HepG2 (cell line): ENCODE results near the gene ACSL5. TPM values are rescaled to one million over a fixed set of nuclear protein-coding genes. Genes with fewer than 3 reads are reported as not detected.
A peak's percentile ranks its signal among the peaks of the same experiment; 100 is the strongest.

Experiments used
- BCL6 ChIP-seq: IDR thresholded peaks from 2 replicates; pipeline ENCODE4 v1.6.1; 2016; ENCODE audit warnings: missing genetic modification reagents, missing compliant biosample characterization
- CEBPB ChIP-seq: IDR thresholded peaks from 2 replicates; pipeline ENCODE4 v1.6.1; 2011; ENCODE audit warnings: low read depth, low read length, improper control_type of control experiment, borderline replicate concordance
- FOSL1 ChIP-seq: sonication (generic); formaldehyde crosslinking; IDR thresholded peaks from 2 replicates; pipeline ENCODE4 v1.9.0; 2021; ENCODE audit warnings: missing genetic modification reagents, borderline replicate concordance
- FOSL2 ChIP-seq: sonication (generic); formaldehyde crosslinking; IDR thresholded peaks from 2 replicates; pipeline ENCODE4 v1.4.0; 2020; ENCODE audit warnings: missing genetic modification reagents
- HDAC2 ChIP-seq: sonication (generic); formaldehyde crosslinking; IDR thresholded peaks from 2 replicates; pipeline ENCODE4 v1.4.0; 2020; ENCODE audit warnings: missing genetic modification reagents
- HMG20B ChIP-seq: conservative IDR thresholded peaks from 2 replicates; pipeline ENCODE4 v1.6.1; 2016; ENCODE audit warnings: missing genetic modification reagents, missing compliant biosample characterization
- JUND ChIP-seq: sonication (generic); formaldehyde crosslinking; IDR thresholded peaks from 2 replicates; pipeline ENCODE4 v1.8.0; 2022; ENCODE audit warnings: mild to moderate bottlenecking, missing genetic modification reagents
- MAFF ChIP-seq: IDR thresholded peaks from 2 replicates; pipeline ENCODE4 v1.6.1; 2011; ENCODE audit warnings: low read depth, low read length, improper control_type of control experiment
- MEIS2 ChIP-seq: sonication (generic); formaldehyde crosslinking; IDR thresholded peaks from 2 replicates; pipeline ENCODE4 v1.9.0; 2021; ENCODE audit warnings: mild to moderate bottlenecking, missing genetic modification reagents
- MIXL1 ChIP-seq: IDR thresholded peaks from 2 replicates; pipeline ENCODE4 v1.6.1; 2016
- NFATC3 ChIP-seq: sonication (generic); formaldehyde crosslinking; IDR thresholded peaks from 2 replicates; pipeline ENCODE4 v1.5.1; 2020; ENCODE audit warnings: mild to moderate bottlenecking, missing genetic modification reagents
- NFKB2 ChIP-seq: sonication (generic); formaldehyde crosslinking; IDR thresholded peaks from 2 replicates; pipeline ENCODE4 v1.4.0; 2020; ENCODE audit warnings: missing genetic modification reagents, borderline replicate concordance
- NFRKB ChIP-seq: fragments of 450-650 bp; IDR thresholded peaks from 2 replicates; pipeline ENCODE4 v1.6.1; 2017
- NPAS2 ChIP-seq: sonication (generic); formaldehyde crosslinking; IDR thresholded peaks from 2 replicates; pipeline ENCODE4 v1.8.0; 2022; ENCODE audit warnings: mild to moderate bottlenecking, missing genetic modification reagents, borderline replicate concordance
- PITX1 ChIP-seq: sonication (generic); formaldehyde crosslinking; IDR thresholded peaks from 2 replicates; pipeline ENCODE4 v1.5.1; 2020; ENCODE audit warnings: mild to moderate bottlenecking, missing genetic modification reagents
- SP4 ChIP-seq: sonication (generic); formaldehyde crosslinking; IDR thresholded peaks from 2 replicates; pipeline ENCODE4 v1.8.1; 2023; ENCODE audit warnings: mild to moderate bottlenecking, missing genetic modification reagents
- ZBTB42 ChIP-seq: sonication (generic); formaldehyde crosslinking; IDR thresholded peaks from 2 replicates; pipeline ENCODE4 v1.5.0; 2020; ENCODE audit warnings: mild to moderate bottlenecking, missing genetic modification reagents
- ZBTB7B ChIP-seq: sonication (generic); formaldehyde crosslinking; IDR thresholded peaks from 2 replicates; pipeline ENCODE4 v1.4.0; 2020; ENCODE audit warnings: missing genetic modification reagents
- ZFP37 ChIP-seq: sonication (generic); formaldehyde crosslinking; IDR thresholded peaks from 2 replicates; pipeline ENCODE4 v1.4.0; 2020; ENCODE audit warnings: missing genetic modification reagents, borderline replicate concordance
- ZNF253 ChIP-seq: sonication (generic); formaldehyde crosslinking; IDR thresholded peaks from 2 replicates; pipeline ENCODE4 v1.8.0; 2022; ENCODE audit warnings: mild to moderate bottlenecking, missing genetic modification reagents, borderline replicate concordance
- ZNF570 ChIP-seq: sonication (generic); formaldehyde crosslinking; IDR thresholded peaks from 2 replicates; pipeline ENCODE4 v1.4.0; 2020; ENCODE audit warnings: mild to moderate bottlenecking, missing genetic modification reagents, borderline replicate concordance
- polyA plus RNA-seq, 8 experiments: library from polyadenylated mRNA; depleted of rRNA in 3 of 8; stranded (reverse) in 7 of 8; unstranded in 1 of 8; fragments of >200 nt; fragmentation: Illumina TruSeq in 4 of 8; extraction: Trizol in 4 of 8; gene quantifications; 2 replicates each; pipeline versions ENCODE4 v1.2.1 to v1.2.3, GENCODE V29; 2011 to 2016; ENCODE audit warnings: low read depth in 4 of 8, missing spikeins in 1 of 8, mixed read lengths in 1 of 8; ENCODE audit not compliant: insufficient read depth in 1 of 8
- total RNA-seq, 5 experiments: library from RNA; depleted of rRNA; stranded (reverse); fragments of >200 nt; fragmentation: Illumina TruSeq; extraction: Trizol; gene quantifications; 2 replicates each; pipeline ENCODE4 v1.2.3, GENCODE V29; 2016; ENCODE audit warnings: low read depth in 1 of 5
- TF ChIP-seq, protein P1 (sequence below): sonication (generic); formaldehyde crosslinking; IDR thresholded peaks from 2 replicates; pipeline ENCODE4 v1.9.0; 2022; ENCODE audit warnings: low read depth, missing genetic modification reagents
- TF ChIP-seq, protein P2 (sequence below): IDR thresholded peaks from 2 replicates; pipeline ENCODE4 v1.6.1; 2016; ENCODE audit warnings: low read depth, missing genetic modification reagents, missing compliant biosample characterization
- TF ChIP-seq, protein P3 (sequence below): sonication (generic); formaldehyde crosslinking; IDR thresholded peaks from 2 replicates; pipeline ENCODE4 v1.5.1; 2020; ENCODE audit warnings: missing genetic modification reagents, mild to moderate bottlenecking, borderline replicate concordance

The ACSL5 gene
- total and polyA plus RNA-seq, 2 of the 13 experiments (the other 11 are each of a cell fraction or from before 2014, with no cell fraction given) = 56.4 to 82.5 TPM

- TF ChIP-seq, protein P1, sequence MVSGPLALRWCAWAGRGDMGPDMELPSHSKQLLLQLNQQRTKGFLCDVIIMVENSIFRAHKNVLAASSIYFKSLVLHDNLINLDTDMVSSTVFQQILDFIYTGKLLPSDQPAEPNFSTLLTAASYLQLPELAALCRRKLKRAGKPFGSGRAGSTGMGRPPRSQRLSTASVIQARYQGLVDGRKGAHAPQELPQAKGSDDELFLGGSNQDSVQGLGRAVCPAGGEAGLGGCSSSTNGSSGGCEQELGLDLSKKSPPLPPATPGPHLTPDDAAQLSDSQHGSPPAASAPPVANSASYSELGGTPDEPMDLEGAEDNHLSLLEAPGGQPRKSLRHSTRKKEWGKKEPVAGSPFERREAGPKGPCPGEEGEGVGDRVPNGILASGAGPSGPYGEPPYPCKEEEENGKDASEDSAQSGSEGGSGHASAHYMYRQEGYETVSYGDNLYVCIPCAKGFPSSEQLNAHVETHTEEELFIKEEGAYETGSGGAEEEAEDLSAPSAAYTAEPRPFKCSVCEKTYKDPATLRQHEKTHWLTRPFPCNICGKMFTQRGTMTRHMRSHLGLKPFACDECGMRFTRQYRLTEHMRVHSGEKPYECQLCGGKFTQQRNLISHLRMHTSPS = peak; percentile 81; the same call in 1 of the 2 replicates
- TF ChIP-seq, protein P2, sequence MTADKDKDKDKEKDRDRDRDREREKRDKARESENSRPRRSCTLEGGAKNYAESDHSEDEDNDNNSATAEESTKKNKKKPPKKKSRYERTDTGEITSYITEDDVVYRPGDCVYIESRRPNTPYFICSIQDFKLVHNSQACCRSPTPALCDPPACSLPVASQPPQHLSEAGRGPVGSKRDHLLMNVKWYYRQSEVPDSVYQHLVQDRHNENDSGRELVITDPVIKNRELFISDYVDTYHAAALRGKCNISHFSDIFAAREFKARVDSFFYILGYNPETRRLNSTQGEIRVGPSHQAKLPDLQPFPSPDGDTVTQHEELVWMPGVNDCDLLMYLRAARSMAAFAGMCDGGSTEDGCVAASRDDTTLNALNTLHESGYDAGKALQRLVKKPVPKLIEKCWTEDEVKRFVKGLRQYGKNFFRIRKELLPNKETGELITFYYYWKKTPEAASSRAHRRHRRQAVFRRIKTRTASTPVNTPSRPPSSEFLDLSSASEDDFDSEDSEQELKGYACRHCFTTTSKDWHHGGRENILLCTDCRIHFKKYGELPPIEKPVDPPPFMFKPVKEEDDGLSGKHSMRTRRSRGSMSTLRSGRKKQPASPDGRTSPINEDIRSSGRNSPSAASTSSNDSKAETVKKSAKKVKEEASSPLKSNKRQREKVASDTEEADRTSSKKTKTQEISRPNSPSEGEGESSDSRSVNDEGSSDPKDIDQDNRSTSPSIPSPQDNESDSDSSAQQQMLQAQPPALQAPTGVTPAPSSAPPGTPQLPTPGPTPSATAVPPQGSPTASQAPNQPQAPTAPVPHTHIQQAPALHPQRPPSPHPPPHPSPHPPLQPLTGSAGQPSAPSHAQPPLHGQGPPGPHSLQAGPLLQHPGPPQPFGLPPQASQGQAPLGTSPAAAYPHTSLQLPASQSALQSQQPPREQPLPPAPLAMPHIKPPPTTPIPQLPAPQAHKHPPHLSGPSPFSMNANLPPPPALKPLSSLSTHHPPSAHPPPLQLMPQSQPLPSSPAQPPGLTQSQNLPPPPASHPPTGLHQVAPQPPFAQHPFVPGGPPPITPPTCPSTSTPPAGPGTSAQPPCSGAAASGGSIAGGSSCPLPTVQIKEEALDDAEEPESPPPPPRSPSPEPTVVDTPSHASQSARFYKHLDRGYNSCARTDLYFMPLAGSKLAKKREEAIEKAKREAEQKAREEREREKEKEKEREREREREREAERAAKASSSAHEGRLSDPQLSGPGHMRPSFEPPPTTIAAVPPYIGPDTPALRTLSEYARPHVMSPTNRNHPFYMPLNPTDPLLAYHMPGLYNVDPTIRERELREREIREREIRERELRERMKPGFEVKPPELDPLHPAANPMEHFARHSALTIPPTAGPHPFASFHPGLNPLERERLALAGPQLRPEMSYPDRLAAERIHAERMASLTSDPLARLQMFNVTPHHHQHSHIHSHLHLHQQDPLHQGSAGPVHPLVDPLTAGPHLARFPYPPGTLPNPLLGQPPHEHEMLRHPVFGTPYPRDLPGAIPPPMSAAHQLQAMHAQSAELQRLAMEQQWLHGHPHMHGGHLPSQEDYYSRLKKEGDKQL (CRISPR knock-in tag) = 0 out of 2 replicates have a peak, but pooled peaks have one; percentile 18
- TF ChIP-seq NFKB2 = no peak
- 0 out of 2 replicates have a peak, but pooled peaks have one; percentile 45 for TF ChIP-seq PITX1
- peak; percentile 81; the same call in 1 of the 2 replicates for TF ChIP-seq JUND
- TF ChIP-seq NFATC3 = no peak
- TF ChIP-seq NPAS2 (CRISPR knock-in tag) = no peak
- TF ChIP-seq CEBPB = 0 out of 2 replicates have a peak, but pooled peaks have one; percentile 33
- TF ChIP-seq ZFP37 (CRISPR knock-in tag) = no peak
- no peak for TF ChIP-seq ZNF570 (CRISPR knock-in tag)
- peak; percentile 62 for TF ChIP-seq ZBTB7B (CRISPR knock-in tag)
- TF ChIP-seq FOSL1 (CRISPR knock-in tag) = peak; percentile 87
- no peak for TF ChIP-seq NFRKB
- TF ChIP-seq BCL6 (CRISPR knock-in tag) = peak; percentile 19; the same call in 1 of the 2 replicates
- TF ChIP-seq, protein P3, sequence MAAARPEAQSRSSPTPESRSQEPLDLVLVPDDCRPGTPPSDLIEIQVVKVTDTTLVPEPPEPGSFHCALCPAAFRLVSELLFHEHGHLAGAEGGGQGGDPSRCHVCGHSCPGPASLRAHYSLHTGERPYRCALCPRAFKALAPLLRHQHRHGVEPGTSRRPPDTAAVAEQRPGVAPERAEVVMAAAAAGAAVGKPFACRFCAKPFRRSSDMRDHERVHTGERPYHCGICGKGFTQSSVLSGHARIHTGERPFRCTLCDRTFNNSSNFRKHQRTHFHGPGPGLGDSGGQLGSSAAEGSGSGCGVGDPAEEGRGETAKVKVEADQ (CRISPR knock-in tag) = 0 out of 2 replicates have a peak, but pooled peaks have one; percentile 70
- no peak for TF ChIP-seq ZBTB42 (CRISPR knock-in tag)
- TF ChIP-seq HMG20B = no peak
- no peak for TF ChIP-seq ZNF253 (CRISPR knock-in tag)
- TF ChIP-seq HDAC2 (CRISPR knock-in tag) = peak; percentile 30
- TF ChIP-seq MIXL1 (CRISPR knock-in tag) = 0 out of 2 replicates have a peak, but pooled peaks have one; percentile 31
- TF ChIP-seq MEIS2 (CRISPR knock-in tag) = peak; percentile 39; the same call in 1 of the 2 replicates
- peak; percentile 35; the same call in 1 of the 2 replicates for TF ChIP-seq MAFF
- peak; percentile 98 for TF ChIP-seq FOSL2
- TF ChIP-seq SP4 (CRISPR knock-in tag) = no peak
Observed at GRCh38 chr10:112379635-112380296, 5.8 kb downstream of the ACSL5 start (continued).
